ENCODE measurements around the gene PARVA. TPM values are rescaled to one million over a fixed set of nuclear protein-coding genes. Genes with fewer than 3 reads are reported as not detected.

PARVA gene, protein sequence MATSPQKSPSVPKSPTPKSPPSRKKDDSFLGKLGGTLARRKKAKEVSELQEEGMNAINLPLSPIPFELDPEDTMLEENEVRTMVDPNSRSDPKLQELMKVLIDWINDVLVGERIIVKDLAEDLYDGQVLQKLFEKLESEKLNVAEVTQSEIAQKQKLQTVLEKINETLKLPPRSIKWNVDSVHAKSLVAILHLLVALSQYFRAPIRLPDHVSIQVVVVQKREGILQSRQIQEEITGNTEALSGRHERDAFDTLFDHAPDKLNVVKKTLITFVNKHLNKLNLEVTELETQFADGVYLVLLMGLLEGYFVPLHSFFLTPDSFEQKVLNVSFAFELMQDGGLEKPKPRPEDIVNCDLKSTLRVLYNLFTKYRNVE
- total RNA-seq: 100 to 1,000 TPM in 1 of 3 donors, 10 to 100 TPM in 2; 55.7 to 191 (median 57.1) TPM
- long read RNA-seq, donor 1, full-length matches to known transcripts: 82 of 130 reads
- long read RNA-seq, donor 1, partial matches to known transcripts: 8 of 130 reads
- long read RNA-seq, donor 1, other reads (novel, unspliced or antisense): 40 of 130 reads
- long read RNA-seq, donor 2, full-length matches to known transcripts: 19 of 31 reads
- long read RNA-seq, donor 2, partial matches to known transcripts: 3 of 31 reads
- long read RNA-seq, donor 2, other reads (novel, unspliced or antisense): 9 of 31 reads

DNA sequence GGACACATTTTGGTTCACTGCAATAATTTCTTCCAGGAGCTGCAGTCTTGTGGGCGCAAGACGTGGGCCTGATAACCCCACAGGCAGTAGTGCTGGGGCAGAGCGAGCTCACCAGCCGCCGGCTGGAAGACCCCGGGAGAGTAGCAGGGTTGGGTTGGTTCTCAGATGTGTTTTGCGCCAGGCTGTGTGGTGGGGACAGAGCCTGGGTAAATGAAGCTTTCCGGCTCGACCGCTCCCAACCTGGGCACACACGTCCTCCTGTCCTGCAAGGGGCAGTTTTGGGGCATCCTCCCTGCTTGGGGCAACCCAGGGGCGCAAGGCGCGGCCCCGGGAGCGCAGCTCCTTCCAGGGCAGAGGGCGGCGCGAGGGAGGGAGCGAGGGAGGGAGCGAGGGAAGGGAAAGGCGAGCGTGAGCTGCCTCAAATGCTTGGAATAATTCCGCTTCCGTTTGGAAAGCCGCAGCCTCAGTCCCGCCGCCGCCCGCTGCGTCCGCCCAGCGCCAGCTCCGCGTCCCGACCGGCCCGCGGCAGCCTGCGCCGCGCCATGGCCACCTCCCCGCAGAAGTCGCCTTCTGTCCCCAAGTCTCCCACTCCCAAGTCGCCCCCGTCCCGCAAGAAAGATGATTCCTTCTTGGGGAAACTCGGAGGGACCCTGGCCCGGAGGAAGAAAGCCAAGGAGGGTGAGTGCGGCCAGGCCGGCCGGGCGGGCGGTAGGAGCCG, at the start of gene PARVA:
TSS of gene PARVA (plus strand) at position 466 of the 718 bp plus-strand sequence. CDS start at position 543, 77 bp downstream.
- ATAC-seq (peak; percentile 82), DNase-seq (peak; percentile 67 to 86 (median 79))
- Histone ChIP-seq H3K36me3 (ENCODE audit: low read depth) (no peaks in the 10 kb centered on the region), H3K4me3 (peak within 1 kb of the TSS; percentile 50), H3K9me3 (no peaks in the 10 kb centered on the region), H3K4me1 (ENCODE audit: low read depth) (no peaks in the 10 kb centered on the region)
- intact Hi-C loops (cut with DNase I, micrococcal nuclease): no loop called here
- TF ChIP-seq, protein P1, sequence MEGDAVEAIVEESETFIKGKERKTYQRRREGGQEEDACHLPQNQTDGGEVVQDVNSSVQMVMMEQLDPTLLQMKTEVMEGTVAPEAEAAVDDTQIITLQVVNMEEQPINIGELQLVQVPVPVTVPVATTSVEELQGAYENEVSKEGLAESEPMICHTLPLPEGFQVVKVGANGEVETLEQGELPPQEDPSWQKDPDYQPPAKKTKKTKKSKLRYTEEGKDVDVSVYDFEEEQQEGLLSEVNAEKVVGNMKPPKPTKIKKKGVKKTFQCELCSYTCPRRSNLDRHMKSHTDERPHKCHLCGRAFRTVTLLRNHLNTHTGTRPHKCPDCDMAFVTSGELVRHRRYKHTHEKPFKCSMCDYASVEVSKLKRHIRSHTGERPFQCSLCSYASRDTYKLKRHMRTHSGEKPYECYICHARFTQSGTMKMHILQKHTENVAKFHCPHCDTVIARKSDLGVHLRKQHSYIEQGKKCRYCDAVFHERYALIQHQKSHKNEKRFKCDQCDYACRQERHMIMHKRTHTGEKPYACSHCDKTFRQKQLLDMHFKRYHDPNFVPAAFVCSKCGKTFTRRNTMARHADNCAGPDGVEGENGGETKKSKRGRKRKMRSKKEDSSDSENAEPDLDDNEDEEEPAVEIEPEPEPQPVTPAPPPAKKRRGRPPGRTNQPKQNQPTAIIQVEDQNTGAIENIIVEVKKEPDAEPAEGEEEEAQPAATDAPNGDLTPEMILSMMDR (IDR thresholded peaks at IDR 0.05): no peak

DNA sequence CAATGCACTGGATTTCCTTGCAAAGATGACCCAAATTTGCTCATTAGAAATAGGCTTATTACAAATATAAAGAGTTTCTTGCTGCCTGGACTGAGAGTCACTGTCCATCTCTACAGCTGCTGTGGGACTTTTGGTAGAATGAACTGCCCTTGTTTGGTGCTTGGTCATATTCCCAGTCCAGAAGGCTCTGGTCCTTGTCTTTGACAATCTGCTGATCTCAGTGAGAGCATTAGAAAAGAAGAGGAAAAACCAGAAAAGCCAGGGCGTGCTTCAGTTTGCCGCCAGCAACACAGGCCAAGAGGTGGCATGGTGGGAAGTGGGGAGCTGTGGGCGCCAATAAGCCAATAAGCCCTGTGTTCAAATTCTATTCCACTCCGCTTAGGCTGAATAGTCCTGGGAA, 48.2 kb upstream of the PARVA start:
- intact Hi-C loops (cut with DNase I, micrococcal nuclease): no loop called here
- Histone ChIP-seq H3K4me3 (no peak overlapping the region), H3K4me1 (ENCODE audit: low read depth) (no peaks in the 10 kb centered on the region), H3K36me3 (ENCODE audit: low read depth) (no peaks in the 10 kb centered on the region), H3K9me3 (no peaks in the 10 kb centered on the region)
- TF ChIP-seq, protein P1 (IDR thresholded peaks at IDR 0.05): no peak
- DNase-seq (no peak), ATAC-seq (no peak)

DNA sequence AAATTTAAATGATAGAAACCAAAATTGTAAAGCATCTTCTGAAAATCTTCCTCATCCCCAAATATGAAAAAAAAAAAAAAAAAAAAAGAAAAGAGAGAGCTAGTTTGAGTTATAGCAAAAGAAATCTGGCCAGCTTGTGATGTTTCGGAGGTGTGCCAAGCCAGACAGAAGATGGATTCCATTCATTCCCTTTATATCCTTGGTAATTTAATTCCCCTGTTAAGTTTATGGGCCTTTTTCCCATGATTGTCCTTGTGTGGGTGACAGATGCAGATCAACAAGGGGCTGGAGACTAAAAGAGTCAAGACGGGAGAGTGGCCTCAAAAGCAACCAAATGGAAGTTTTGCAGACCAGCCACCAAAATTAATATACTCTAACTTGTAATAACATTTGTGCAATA, 47.6 kb upstream of the PARVA start:
- Histone ChIP-seq H3K4me1 (ENCODE audit: low read depth) (no peaks in the 10 kb centered on the region), H3K36me3 (ENCODE audit: low read depth) (no peaks in the 10 kb centered on the region), H3K9me3 (no peaks in the 10 kb centered on the region), H3K4me3 (no peak overlapping the region)
- ATAC-seq (no peak), DNase-seq (no peak)
- TF ChIP-seq, protein P1 (IDR thresholded peaks at IDR 0.05): no peak
- intact Hi-C loops (cut with DNase I, micrococcal nuclease): loop anchor here (5.0 kb wide), 1 partner anchor 563 kb away; no protein-coding TSS in a partner anchor

DNA sequence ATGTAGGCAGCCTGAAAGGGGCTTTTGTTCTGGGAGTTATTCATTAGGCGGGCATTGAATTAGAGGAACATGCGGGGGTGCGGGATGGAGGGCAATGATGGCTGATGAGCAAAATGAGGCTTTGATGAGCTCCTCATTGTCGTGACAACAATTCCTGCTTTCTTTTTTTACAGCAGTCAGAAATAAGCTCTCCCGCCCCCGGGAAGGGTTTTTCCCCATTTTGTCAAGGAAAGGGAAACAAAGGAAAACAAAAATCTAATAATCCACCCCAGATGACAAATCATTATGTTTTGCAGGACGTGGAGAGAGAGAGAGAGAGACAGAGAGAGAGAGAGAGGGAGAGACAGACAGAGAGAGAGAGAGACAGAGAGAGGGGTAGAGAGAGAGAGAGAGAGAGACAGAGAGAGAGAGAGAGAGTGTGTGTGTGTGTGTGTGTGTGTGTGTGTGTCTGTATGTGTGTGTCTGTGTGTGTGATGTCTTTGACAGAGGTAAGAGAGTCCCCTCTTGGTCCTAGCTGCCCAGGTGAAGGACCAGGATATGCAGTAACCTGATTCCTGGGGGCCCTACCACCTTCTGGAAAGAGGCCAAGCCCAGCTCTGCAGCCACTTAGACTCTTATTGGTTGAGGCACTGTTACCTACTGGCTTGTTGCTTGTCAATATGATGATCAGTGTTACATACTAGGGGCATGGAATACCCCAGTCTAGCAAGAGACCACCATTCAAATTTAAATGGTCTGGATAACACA, 46.7 kb upstream of the PARVA start:
- Histone ChIP-seq H3K4me1 (ENCODE audit: low read depth) (no peaks in the 10 kb centered on the region), H3K36me3 (ENCODE audit: low read depth) (no peaks in the 10 kb centered on the region), H3K4me3 (no peak overlapping the region), H3K9me3 (no peaks in the 10 kb centered on the region)
- no peak for DNase-seq
- ATAC-seq: no peak
- TF ChIP-seq, protein P1 (IDR thresholded peaks at IDR 0.05): no peak
- intact Hi-C loops (cut with DNase I, micrococcal nuclease): loop anchor here (5.0 kb wide), 1 partner anchor 562 kb away; no protein-coding TSS in a partner anchor
